Stimulated activated CD4-positive, alpha-beta T cell treated with anti-CD3 and anti-CD28 coated beads, Interleukin-1b, Interleukin-23, amount 100 ng/mL, for 48 hours (primary cell): ENCODE measurements around the gene HDLBP.
A peak's percentile ranks its signal among the peaks of the same experiment; 100 is the strongest.
"Not testable (repeated sequence)": the region's sequence is repeated elsewhere in the genome, so short reads cannot be mapped to it uniquely, and the experiment has no call there.

Experiments
- DNase-seq: peaks from one replicate; pipeline ENCODE4 v3.0.0-alpha.2; 2020

Gene HDLBP

DNA sequence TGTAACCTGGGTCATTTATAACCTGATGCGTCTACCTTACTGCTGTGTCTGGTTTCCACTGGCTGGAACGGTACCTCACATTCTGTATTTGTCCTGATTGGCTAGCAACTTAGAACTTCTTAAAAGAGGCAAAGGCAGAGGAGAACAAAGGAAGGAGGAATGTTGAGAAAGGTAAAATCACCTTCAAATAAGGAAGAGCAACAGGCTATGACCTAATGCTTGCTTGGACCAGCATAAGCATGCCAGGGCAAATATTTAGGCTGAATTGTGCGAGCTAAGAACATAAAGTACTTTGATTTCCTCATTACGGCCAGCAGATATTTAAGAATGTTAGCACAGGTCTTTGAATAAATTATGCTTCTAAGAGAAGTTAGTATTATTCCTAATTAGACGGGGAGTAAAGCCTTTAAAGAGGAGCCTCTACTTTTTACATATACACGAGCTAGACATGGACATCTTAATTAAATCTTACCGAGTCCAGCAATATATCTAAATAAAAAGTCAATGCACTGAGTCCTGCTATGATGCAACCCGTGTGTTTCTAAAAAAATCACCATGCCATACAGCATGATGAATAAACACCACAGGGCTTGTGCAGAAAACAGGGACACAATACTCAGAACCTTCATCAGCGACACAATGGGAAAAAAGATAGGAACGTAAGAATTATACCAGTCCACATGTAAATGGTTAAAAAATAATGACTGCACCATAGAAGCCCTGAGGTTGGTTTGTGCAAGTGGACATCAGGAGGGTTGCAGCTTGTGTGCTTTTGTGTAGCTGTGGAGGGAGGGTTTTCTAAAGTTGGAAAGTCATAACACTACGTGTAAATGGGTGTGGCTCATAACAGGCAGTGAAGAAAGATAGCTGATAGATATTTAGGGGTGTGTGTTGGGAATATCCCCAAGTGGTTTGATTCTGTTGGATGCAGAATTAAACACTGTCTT, 14.5 kb upstream of the HDLBP start:
- DNase-seq: no peak

DNA sequence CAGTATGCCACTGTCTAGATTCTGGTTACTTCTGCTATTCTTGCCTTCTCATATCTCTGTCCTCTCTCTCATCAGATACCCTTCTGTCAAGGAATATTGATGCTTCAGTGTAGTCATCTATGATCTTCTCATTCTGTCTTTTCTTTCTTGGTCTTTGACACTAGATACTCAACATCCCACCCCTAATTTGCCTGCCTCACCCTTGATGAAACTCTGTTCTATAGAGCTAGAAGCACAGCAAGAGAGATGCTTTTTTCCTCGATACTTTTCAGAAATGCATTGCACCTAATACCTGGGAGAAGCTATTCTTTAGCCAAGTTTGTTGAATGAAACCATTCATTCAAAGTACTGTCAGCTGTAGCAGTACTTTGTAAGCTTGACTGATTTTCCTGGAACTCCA, 9.8 kb upstream of the HDLBP start:
- no peak for DNase-seq

- DNase-seq: no peak
These were observed 9.3 kb upstream of the HDLBP start for GRCh38 chr2:241324775-241325174.

GRCh38 chr2:241323778-241324177, 8.3 kb upstream of the HDLBP start:
- DNase-seq: no peak

DNA sequence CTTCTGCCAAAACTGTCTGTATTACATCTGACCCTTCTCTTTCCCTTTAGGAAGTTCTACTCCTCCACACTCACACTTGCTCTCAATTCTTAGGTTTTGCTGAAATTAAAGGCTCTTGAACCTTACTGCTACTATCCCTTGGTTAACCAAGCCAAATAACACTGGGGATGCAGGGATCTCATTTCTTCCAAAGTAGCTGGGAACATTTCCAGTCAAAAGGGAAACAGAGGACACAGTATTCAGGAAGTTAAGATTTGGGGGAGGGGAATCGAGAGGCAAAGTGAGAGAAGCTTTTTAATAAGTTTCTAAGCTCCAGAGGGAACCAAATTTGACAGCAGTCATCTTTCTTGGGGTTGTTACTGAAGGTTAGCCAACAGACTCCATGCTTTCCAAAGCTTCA, 6.4 kb upstream of the HDLBP start:
- DNase-seq: no peak

DNA sequence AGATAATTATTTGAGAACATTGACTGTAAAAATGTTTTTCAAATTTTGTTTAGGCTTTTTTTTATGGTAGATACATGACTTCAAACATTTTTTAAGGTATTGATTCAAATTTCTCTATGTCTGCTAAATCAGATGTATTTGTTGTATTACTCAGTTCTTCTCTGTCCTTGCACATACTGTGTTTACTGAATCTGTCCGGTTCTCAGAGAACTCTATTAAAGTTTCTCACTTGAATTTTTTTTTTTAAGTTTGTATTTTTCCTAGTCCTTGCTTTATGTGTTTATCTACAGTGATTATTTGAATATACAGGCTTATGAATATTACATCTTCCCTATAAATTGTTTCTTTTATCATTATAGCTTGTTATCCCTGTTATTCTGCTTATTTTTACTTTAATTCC, 5.6 kb upstream of the HDLBP start:
- DNase-seq: no peak

DNA sequence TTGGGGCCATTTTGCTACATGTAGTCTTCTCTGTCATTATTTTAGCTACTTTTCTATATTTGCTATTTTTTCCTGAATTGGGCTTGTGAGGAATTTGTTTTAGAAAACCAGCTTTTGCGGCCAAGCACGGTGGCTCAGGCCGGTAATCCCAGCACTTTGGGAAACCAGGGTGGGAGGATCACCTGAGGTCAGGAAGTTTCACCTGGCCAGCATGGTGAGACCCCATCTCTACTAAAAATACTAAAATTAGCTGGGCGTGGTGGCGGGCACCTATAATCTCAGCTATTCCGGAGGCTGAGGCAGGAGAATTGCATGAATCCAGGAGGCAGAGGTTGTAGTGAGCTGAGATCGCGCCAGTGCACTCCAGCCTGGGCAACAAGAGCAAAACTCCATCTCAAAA, 4.9 kb upstream of the HDLBP start:
- no peak for DNase-seq

DNA sequence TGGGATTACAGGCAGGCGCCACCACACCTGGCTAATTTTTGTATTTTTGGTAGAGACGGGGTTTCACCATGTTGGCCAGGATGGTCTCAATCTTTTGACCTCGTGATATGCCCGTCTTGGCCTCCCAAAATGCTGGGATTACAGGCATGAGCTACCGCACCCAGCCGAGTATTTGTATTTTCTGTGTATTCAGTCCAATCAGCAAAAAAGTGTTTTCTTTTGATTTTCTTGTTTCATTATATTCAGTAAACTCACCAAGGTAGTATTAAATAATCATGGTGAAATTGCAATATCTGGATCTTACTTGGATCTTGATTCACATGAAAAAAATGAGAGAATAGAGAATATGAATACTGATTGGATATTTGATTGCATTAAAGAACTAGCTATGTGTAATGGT, 3.4 kb upstream of the HDLBP start:
- DNase-seq: not testable (repeated sequence)

DNA sequence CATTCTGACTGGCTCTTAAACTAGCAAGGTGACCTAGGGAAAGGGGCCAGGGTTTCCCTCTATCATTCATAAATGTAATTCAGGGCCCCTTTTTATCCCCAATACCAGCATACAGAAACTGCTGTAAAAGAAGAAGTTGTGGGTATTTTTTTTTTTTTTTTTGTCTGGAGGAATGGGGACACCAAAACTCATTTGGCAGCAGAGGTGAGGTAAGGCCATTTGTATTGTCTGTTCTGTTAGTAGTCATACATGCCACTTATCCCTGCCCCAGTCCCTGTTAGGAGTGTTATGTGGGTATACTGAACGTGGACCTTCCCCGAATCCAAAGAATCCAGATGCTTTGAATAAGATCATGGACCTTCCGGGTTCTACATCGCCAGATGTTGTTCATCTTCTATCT, 1.9 kb upstream of the HDLBP start:
- DNase-seq: no peak

DNA sequence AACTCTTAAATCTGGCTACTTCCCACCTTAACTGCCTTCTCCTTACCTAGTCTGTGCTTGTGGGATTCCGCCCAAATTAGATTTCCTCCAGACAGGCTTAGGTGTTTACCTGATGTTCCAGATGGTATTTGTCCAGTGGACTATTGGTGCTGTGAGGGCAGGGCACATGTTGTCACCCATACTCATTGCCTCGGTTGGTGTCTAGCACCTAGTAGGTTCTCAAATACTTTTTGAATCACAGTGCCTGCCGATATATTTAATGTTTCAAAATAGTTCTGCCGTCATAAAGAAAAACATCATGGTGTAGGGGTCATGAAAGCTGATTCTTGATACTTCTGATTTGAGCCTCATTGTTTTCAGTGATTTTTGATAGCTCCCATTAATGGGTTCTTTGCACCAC, 1.4 kb upstream of the HDLBP start:
- DNase-seq: no peak

GRCh38 chr2:241315879-241316631, 583 bp upstream of the HDLBP start, which contains the start of gene SEPTIN2:
Gene SEPTIN2 (plus strand): TSS chr2:241315925. CDS start chr2:241324233, 8,308 bp downstream.
- peak; percentile 72 for DNase-seq

DNA sequence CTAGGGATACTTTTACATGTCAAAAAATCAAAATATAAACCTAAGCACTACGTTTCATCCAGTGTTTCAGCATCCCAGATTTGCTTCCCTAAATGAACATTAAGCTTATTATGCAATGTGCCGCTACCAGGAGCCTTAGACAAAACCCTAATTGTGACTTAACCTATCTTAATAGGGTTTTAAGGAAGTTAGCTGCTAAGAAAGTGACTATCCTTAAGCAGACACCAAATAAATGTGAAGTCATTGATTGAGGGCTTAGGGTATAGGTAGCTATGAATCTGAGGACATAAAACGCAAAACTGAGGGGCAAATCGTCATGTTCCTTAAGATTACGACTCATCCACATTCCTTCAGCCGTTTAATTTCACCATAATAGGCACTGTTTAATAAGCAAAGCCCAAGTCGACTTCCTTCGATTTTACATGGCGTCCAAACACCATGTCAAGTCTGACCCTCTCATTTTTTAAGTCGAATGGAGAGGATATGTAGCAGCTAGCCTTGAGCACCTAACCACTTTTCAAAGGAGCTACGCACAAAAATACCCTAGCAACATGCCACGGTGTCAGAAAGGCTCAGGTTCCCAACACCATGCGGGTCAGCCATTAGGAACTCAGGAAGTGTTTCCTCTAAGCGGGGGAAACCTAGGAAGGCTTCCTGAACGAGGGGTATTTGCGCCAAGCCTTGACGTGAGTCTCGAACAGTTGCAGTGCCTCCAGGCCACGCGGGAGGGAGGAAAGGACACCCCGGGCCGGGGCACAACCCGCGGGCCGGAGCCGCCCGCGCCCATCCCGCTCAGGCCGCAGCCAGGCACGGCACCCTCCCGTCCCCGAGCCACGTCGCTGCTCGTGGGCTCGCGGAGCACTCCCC, 1.0 kb downstream of the HDLBP start:
- DNase-seq: no peak

DNA sequence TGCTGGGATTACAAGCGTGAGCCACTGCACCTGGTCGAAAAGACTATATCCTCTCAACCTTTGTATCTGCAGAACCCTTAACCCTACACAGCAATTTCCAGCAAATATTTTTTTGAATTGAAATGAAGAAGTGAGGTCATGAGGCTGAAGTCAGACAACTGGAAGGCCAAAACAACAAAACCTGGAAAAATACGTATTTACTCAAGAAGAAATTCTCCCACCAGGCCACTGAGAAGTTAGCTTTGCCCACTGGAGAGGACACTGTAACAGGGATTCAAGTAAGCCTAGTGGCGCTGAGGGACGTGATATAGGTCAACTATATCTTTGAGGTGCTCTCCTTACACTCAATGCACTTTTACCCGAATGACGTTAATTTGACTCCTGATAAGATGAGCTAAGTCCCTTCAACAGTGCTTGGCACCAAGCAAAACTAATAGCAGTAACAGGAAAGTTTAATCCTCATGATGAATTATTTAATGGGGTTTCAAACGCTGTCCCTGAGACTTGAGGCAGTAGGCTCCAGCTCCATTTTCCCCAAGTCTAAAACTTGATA, 1.9 kb downstream of the HDLBP start:
- DNase-seq: no peak

DNA sequence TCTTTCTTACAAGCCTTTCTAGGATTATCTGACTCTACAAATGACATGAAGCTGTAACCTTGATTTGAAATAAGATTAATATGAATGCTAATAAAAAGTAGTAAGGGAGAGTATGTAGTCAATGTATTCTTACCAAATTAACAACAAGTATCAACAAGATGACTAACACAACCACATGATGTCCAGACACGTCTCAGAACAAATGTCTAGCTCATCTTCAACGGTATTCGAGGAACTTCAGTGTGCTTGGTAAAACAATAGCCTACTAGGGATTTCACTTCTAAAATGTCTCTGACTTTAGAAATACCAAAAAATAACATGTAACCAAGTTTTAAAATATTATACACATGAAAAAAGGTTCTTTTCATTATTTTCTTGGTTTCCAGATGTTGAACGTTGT, 3.4 kb downstream of the HDLBP start:
- DNase-seq: no peak

GRCh38 chr2:241310917-241311566, 4.4 kb downstream of the HDLBP start:
- DNase-seq: no peak

GRCh38 chr2:241309684-241310117, 5.8 kb downstream of the HDLBP start:
- DNase-seq: peak; percentile 73

- no peak for DNase-seq
These were observed 6.5 kb downstream of the HDLBP start for GRCh38 chr2:241308832-241309500.

- DNase-seq: no peak
These were observed 7.2 kb downstream of the HDLBP start for GRCh38 chr2:241308267-241308666.

DNA sequence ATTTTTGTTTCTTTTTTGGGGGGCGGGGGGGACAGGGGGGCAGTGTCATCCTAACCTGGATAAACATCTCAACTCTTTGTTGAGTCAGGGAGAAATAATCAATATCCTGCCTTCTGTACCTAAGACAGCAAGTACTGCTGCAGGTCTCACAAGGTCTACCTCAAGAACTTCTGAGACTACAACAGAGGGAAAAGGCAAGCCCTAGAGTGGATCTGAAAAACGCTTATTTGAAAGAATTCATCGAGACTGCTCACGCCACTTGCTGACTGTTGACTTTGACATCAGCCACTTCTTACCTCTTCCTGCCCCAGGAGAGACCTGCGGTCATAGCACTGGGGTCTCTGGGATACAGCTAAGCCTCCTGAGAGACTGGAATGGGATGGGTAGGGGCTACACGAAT, 8.4 kb downstream of the HDLBP start:
- no peak for DNase-seq

GRCh38 chr2:241304039-241304670, 11.3 kb downstream of the HDLBP start:
- DNase-seq: no peak
